Trophoblast cell (in vitro differentiated cells and primary cell): ENCODE results near the gene CALCR.
A peak's percentile ranks its signal among the peaks of the same experiment; 100 is the strongest.

Experiments
- DNase-seq, 2 donors: peaks; one replicate each; pipeline ENCODE4 v3.0.0-alpha.2; 2016
- H2AFZ ChIP-seq: 2 replicates; pipeline ENCODE4 v1.6.1; 2013; ENCODE audit warnings: low read length, moderate library complexity, mild to moderate bottlenecking; ENCODE audit not compliant: insufficient read depth, poor library complexity
- H2AK5ac ChIP-seq: 2 replicates; pipeline ENCODE4 v1.6.1; 2013; ENCODE audit warnings: mild to moderate bottlenecking, low read length
- H2BK120ac ChIP-seq: 2 replicates; pipeline ENCODE4 v1.6.1; 2013; ENCODE audit warnings: low read length, mild to moderate bottlenecking, moderate library complexity; ENCODE audit not compliant: insufficient read depth, poor library complexity
- H2BK12ac ChIP-seq: 2 replicates; pipeline ENCODE4 v1.6.1; 2013; ENCODE audit warnings: mild to moderate bottlenecking, low read length, moderate library complexity
- H2BK5ac ChIP-seq: 2 replicates; pipeline ENCODE4 v1.6.1; 2013; ENCODE audit warnings: low read length, low read depth, moderate library complexity, mild to moderate bottlenecking; ENCODE audit not compliant: poor library complexity
- H3K14ac ChIP-seq: 2 replicates; pipeline ENCODE4 v1.6.1; 2013; ENCODE audit warnings: mild to moderate bottlenecking, low read length
- H3K18ac ChIP-seq: 2 replicates; pipeline ENCODE4 v1.6.1; 2013; ENCODE audit warnings: mild to moderate bottlenecking, low read length
- H3K23ac ChIP-seq: 2 replicates; pipeline ENCODE4 v1.6.1; 2013; ENCODE audit warnings: low read length
- H3K27ac ChIP-seq: 2 replicates; pipeline ENCODE4 v1.5.1; 2013; ENCODE audit warnings: low read depth, mild to moderate bottlenecking, inconsistent platforms, low read length, moderate library complexity
- H3K27me3 ChIP-seq: 2 replicates; pipeline ENCODE4 v1.6.1; 2013; ENCODE audit warnings: inconsistent platforms, mild to moderate bottlenecking, low read length, moderate library complexity; ENCODE audit not compliant: insufficient read depth
- H3K36me3 ChIP-seq, 2 experiments: 1 replicate in 1 of 2; 2 replicates in 1 of 2; pipeline ENCODE4 v1.6.1; 2013; ENCODE audit warnings: low read length in 2 of 2, mild to moderate bottlenecking in 2 of 2, moderate library complexity in 1 of 2; ENCODE audit not compliant: insufficient read depth in 2 of 2, control insufficient read depth in 1 of 2
- H3K4ac ChIP-seq: 2 replicates; pipeline ENCODE4 v1.6.1; 2013; ENCODE audit warnings: low read depth, mild to moderate bottlenecking, low read length, moderate library complexity
- H3K4me1 ChIP-seq, 2 experiments: 1 replicate in 1 of 2; 2 replicates in 1 of 2; pipeline ENCODE4 v1.6.1; 2013; ENCODE audit warnings: low read length in 2 of 2, mild to moderate bottlenecking in 2 of 2, moderate library complexity in 1 of 2; ENCODE audit not compliant: insufficient read depth in 2 of 2, control insufficient read depth in 1 of 2
- H3K4me2 ChIP-seq: 2 replicates; pipeline ENCODE4 v1.6.1; 2013; ENCODE audit warnings: inconsistent platforms, mild to moderate bottlenecking, low read length, moderate library complexity
- H3K4me3 ChIP-seq: 2 replicates; pipeline ENCODE4 v1.5.1; 2013; ENCODE audit warnings: mild to moderate bottlenecking, low read depth, low read length, inconsistent platforms
- H3K79me1 ChIP-seq: one replicate; pipeline ENCODE4 v1.6.1; 2013; ENCODE audit warnings: low read length
- H3K79me2 ChIP-seq: 2 replicates; pipeline ENCODE4 v1.6.1; 2013; ENCODE audit warnings: low read length, mild to moderate bottlenecking; ENCODE audit not compliant: control insufficient read depth, insufficient read depth, poor library complexity
- H3K9ac ChIP-seq: 2 replicates; pipeline ENCODE4 v1.6.1; 2013; ENCODE audit warnings: mild to moderate bottlenecking, low read length
- H3K9me3 ChIP-seq: 2 replicates; pipeline ENCODE4 v1.6.1; 2013; ENCODE audit warnings: low read depth, mild to moderate bottlenecking, control low read depth, inconsistent platforms, low read length; ENCODE audit not compliant: insufficient read depth
- H4K12ac ChIP-seq: 2 replicates; pipeline ENCODE4 v1.6.1; 2013; ENCODE audit warnings: low read depth, mild to moderate bottlenecking, low read length, moderate library complexity
- H4K8ac ChIP-seq: 2 replicates; pipeline ENCODE4 v1.6.1; 2013; ENCODE audit warnings: low read depth, mild to moderate bottlenecking, low read length, moderate library complexity
- H4K91ac ChIP-seq: one replicate; pipeline ENCODE4 v1.6.1; 2013; ENCODE audit warnings: low read depth, mild to moderate bottlenecking, low read length, moderate library complexity
- WGBS: extraction: QIAGEN DNeasy Blood & Tissue Kit; methylation state at CpG from one replicate; pipeline ENCODE4 v1.1.7; 2013; ENCODE audit warnings: missing lambda C conversion rate; ENCODE audit not compliant: insufficient read length, insufficient coverage; ENCODE audit errors: extremely low coverage; 5-methylcytosine and 5-hydroxymethylcytosine counted together

The CALCR gene

DNA sequence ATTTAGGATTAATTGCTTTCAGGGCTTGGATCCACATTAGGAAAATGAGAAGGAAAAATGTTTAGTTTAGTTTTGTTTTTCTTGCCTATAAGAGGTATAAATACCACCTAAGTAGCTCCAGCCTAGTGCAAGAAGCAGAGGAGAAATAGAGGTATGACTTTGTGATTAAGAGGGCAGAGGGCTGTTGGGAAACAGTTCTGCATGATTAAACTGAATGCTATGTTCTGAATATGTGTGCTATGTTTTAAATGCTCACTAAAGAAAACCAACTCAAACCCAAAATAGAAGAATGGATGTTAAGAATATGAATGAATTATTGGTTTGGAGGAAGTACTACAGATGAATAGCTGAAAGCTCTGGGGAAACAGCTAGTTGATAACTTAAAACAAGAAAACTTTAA lies 7.6 kb downstream of the CALCR start:
- no peak overlapping the region for H3K14ac ChIP-seq
- H3K4me2 ChIP-seq: no peak overlapping the region
- no peak overlapping the region for H2BK5ac ChIP-seq
- no peak overlapping the region for H3K18ac ChIP-seq
- no peak overlapping the region for H4K91ac ChIP-seq
- no peak overlapping the region for H2AFZ ChIP-seq
- H3K4me3 ChIP-seq: no peak overlapping the region
- H3K79me1 ChIP-seq: no peaks in the 10 kb centered on the region
- no peak overlapping the region for H2BK12ac ChIP-seq
- H3K27ac ChIP-seq: no peak overlapping the region
- DNase-seq: peak; percentile 27 to 67
- H3K36me3 ChIP-seq: no peaks in the 10 kb centered on the region
- H4K8ac ChIP-seq: no peak overlapping the region
- H3K4me1 ChIP-seq: no peaks in the 10 kb centered on the region
- no peaks in the 10 kb centered on the region for H3K27me3 ChIP-seq
- H3K23ac ChIP-seq: no peak overlapping the region
- H3K9me3 ChIP-seq: no peaks in the 10 kb centered on the region
- no peak overlapping the region for H3K4ac ChIP-seq
- no peak overlapping the region for H3K9ac ChIP-seq
- H3K79me2 ChIP-seq: no peaks in the 10 kb centered on the region
- no peak overlapping the region for H2AK5ac ChIP-seq
- H4K12ac ChIP-seq: no peak overlapping the region
- no peak overlapping the region for H2BK120ac ChIP-seq

DNA sequence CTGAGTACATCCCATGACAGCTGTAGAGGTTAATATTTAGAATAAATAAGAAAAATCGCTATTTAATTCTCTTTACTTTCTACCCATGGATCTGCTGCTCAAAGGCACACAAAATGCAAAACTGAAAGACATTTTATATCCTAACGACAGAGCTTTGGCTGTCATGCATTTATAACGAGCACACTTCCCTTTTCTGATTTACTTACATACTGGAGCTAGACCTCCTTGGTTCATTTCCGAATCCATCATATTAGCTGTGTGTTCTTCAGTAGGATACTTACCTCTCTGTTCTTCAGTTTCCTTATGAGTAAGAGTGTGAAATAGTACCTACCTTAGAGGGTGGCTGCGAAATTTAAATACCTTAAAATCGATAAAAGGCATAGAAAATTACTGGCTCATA lies 10.9 kb downstream of the CALCR start:
- no peaks in the 10 kb centered on the region for H3K4me1 ChIP-seq
- no peaks in the 10 kb centered on the region for H3K36me3 ChIP-seq
- no peak overlapping the region for H4K8ac ChIP-seq
- no CpG with 5 or more reads among the region's 6 CpGs for WGBS
- no peak overlapping the region for H4K12ac ChIP-seq
- no peak overlapping the region for H4K91ac ChIP-seq
- no peak overlapping the region for H2BK120ac ChIP-seq
- H3K14ac ChIP-seq: no peak overlapping the region
- no peak overlapping the region for H2AFZ ChIP-seq
- H3K27ac ChIP-seq: no peak overlapping the region
- H3K27me3 ChIP-seq: no peaks in the 10 kb centered on the region
- no peaks in the 10 kb centered on the region for H3K9me3 ChIP-seq
- no peaks in the 10 kb centered on the region for H3K79me1 ChIP-seq
- no peak overlapping the region for H3K23ac ChIP-seq
- no peak overlapping the region for H3K4me3 ChIP-seq
- no peaks in the 10 kb centered on the region for H3K79me2 ChIP-seq
- no peak overlapping the region for H2BK5ac ChIP-seq
- DNase-seq: no peak
- H2AK5ac ChIP-seq: no peak overlapping the region
- H3K9ac ChIP-seq: no peak overlapping the region
- H3K4me2 ChIP-seq: no peak overlapping the region
- no peak overlapping the region for H3K18ac ChIP-seq
- no peak overlapping the region for H3K4ac ChIP-seq
- H2BK12ac ChIP-seq: no peak overlapping the region

DNA sequence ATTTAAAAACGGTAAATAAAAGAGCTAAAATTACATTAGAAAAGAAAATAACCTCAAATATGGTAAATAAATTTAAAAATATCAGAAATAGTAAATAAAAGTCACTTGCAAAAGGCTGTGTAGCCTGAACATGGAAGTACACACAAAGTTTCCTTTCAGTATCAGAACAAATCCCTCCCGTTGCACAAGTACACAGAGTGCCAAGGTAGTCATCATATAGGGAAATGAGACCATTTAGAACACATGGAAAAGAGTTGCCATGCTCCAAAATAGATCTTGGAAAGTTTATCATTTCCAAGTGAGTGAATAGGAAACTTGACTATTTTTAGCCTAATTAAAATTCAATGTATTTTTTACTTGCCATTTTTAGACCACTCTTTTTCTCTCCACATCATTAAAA lies 11.6 kb downstream of the CALCR start:
- Histone ChIP-seq H3K9ac (no peak overlapping the region), H3K27ac (no peak overlapping the region), H2BK5ac (no peak overlapping the region), H4K12ac (no peak overlapping the region), H3K79me1 (no peaks in the 10 kb centered on the region), H4K8ac (no peak overlapping the region), H3K9me3 (no peaks in the 10 kb centered on the region), H3K79me2 (no peaks in the 10 kb centered on the region), H2BK12ac (no peak overlapping the region), H3K4me3 (no peak overlapping the region), H3K23ac (no peak overlapping the region), H2AFZ (no peak overlapping the region), H2AK5ac (no peak overlapping the region), H3K4ac (no peak overlapping the region), H3K27me3 (no peaks in the 10 kb centered on the region), H3K4me1 (no peaks in the 10 kb centered on the region), H3K36me3 (no peaks in the 10 kb centered on the region), H2BK120ac (no peak overlapping the region), H3K14ac (no peak overlapping the region), H3K4me2 (no peak overlapping the region), H3K18ac (no peak overlapping the region), H4K91ac (no peak overlapping the region)
- no peak for DNase-seq
- no CpG with 5 or more reads among the region's 2 CpGs for WGBS

DNA sequence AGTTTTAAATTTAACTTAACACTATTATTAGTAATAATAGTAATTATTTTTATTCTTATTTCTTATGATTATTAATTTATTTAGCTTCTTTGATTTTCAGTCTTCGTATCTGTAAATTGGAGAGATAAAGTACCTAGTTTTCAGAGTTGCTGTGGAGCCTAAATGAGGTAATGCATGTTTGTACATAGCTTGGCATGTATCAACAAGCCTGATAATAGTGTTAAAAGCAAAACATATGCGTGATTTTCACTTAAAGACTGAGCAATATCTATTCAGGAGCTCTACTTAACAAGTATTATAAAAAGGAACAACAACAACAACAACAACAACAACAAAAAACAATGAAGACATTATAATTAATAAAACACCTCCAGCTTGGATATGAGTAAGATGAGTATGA lies 12.4 kb downstream of the CALCR start:
- Histone ChIP-seq H3K79me2 (no peaks in the 10 kb centered on the region), H2BK120ac (no peak overlapping the region), H2BK5ac (no peak overlapping the region), H3K27me3 (no peaks in the 10 kb centered on the region), H2BK12ac (no peak overlapping the region), H3K9me3 (no peaks in the 10 kb centered on the region), H4K12ac (no peak overlapping the region), H3K4me1 (no peaks in the 10 kb centered on the region), H3K23ac (no peak overlapping the region), H3K18ac (no peak overlapping the region), H3K27ac (no peak overlapping the region), H3K36me3 (no peaks in the 10 kb centered on the region), H3K4ac (no peak overlapping the region), H3K9ac (no peak overlapping the region), H4K91ac (no peak overlapping the region), H2AFZ (no peak overlapping the region), H2AK5ac (no peak overlapping the region), H3K4me3 (no peak overlapping the region), H4K8ac (no peak overlapping the region), H3K79me1 (no peaks in the 10 kb centered on the region), H3K14ac (no peak overlapping the region), H3K4me2 (no peak overlapping the region)
- WGBS: no CpG with 5 or more reads among the region's 2 CpGs
- DNase-seq: no peak
